ENCODE measurements around the gene LRRK1.

LRRK1 gene

DNA sequence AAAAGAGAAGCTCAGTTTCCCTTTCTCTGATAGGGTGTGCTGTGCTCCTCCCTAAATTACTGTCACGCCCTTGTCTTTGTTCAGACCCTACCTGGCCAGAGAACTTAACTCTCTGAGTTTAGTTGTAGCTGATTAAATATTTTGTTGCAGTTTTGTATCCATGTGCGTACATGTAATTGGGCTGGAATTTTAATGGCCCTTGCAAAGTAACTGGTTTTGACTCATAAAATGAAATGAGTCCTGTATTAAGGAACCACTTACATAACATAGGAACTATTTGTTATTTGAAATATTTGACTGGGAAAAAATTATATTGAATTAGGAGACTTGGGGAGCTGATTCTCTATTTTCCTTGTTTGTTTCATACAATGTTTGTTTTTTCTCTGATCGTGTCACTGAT, 80.2 kb downstream of the LRRK1 start:
- DNase-seq (ENCODE audit: insufficient read length, low spot score) (no peak), FAIRE-seq (no peak)
- TF ChIP-seq, protein P1, sequence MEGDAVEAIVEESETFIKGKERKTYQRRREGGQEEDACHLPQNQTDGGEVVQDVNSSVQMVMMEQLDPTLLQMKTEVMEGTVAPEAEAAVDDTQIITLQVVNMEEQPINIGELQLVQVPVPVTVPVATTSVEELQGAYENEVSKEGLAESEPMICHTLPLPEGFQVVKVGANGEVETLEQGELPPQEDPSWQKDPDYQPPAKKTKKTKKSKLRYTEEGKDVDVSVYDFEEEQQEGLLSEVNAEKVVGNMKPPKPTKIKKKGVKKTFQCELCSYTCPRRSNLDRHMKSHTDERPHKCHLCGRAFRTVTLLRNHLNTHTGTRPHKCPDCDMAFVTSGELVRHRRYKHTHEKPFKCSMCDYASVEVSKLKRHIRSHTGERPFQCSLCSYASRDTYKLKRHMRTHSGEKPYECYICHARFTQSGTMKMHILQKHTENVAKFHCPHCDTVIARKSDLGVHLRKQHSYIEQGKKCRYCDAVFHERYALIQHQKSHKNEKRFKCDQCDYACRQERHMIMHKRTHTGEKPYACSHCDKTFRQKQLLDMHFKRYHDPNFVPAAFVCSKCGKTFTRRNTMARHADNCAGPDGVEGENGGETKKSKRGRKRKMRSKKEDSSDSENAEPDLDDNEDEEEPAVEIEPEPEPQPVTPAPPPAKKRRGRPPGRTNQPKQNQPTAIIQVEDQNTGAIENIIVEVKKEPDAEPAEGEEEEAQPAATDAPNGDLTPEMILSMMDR (IDR thresholded peaks at IDR 0.05; ENCODE audit: insufficient read depth, missing control alignments), result no peak

DNA sequence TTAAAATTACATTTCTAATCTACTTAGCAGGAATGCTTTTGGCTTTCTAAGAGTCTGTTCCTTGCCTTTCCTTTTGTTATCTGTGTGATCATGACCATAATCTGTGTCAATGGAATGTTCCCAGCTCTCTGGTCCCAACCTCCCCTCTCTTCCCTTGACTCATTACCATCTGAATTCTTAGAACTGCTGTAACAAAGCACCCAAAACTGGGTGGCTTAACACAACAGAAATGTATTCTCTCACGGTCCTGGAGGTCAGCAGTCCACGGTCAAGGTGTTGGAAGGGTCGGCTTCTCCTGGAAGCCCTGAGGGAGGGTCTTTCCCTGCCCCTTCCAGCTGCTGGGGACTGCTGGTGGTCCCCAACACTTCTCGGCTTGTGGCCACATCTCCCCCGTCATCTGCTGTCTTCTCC, 81.1 kb downstream of the LRRK1 start:
- FAIRE-seq (no peak), DNase-seq (ENCODE audit: insufficient read length, low spot score) (no peak)
- TF ChIP-seq, protein P1 (IDR thresholded peaks at IDR 0.05; ENCODE audit: insufficient read depth, missing control alignments), result no peak

DNA sequence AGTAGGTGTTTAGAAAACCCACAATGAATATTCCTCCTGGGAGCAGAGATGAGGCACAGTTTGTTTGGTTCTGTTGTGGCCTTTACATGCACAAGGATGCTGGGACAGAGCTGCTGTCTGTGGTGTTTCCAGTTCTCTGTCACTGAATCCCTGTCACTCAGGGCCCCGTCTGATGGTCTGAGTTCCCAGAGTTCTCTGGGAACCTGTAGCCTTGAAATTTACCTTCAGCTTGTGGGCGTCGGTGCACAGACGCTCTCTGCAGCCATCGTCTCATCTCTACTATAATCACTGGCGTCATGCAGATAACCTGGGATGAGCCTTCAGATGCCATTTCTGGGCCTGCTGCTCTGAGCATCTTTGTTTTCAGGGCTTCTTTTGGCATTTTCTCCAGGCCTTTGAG, 81.9 kb downstream of the LRRK1 start:
- FAIRE-seq (no peak), DNase-seq (ENCODE audit: insufficient read length, low spot score) (no peak)
- TF ChIP-seq, protein P1 (IDR thresholded peaks at IDR 0.05; ENCODE audit: insufficient read depth, missing control alignments), result no peak

DNA sequence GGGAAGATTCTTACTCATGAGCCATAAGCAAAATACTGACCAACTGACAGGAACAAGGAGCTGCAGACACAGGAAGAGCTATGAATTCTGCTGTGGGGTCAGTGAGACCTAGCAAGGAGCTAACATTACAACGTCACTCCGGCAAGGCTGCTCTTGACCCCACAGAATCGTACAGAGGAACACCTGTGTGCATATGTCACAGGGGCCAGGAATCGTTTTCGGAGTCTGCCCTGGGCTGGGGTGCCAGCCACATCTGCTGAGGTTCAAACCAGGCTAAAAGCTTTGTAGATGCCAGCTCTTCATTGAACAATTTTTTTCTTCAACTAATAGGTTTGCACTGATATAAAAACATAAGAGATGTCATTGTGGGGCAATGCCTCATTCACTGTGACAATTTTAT, 82.6 kb downstream of the LRRK1 start:
- DNase-seq (ENCODE audit: insufficient read length, low spot score) (no peak), FAIRE-seq (no peak)

DNA sequence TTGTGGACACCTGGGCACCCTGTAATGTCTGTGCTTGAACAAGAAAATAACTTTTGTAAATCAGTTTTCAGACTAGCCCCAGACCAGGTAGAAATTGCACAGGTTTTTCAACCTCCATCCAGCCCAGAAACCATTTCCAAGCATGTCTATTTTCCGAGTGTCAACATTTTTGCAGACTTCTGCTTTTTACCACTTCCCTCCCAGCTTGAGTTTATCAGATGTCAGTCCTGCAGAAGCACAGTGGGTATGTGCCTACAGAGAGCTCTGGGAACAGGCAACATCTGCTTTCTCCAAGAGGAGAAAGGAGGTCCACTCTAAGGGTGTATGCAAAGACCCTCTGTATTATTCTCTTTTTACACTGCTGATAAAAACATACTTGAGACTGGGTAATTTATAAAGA, 83.9 kb downstream of the LRRK1 start:
- TF ChIP-seq, protein P1 (IDR thresholded peaks at IDR 0.05; ENCODE audit: insufficient read depth, missing control alignments), result no peak
- FAIRE-seq (no peak), DNase-seq (ENCODE audit: insufficient read length, low spot score) (no peak)

More for the DNA sequence above, 82.6 kb downstream of the LRRK1 start:
- TF ChIP-seq, protein P1 (IDR thresholded peaks at IDR 0.05; ENCODE audit: insufficient read depth, missing control alignments), result no peak

DNA sequence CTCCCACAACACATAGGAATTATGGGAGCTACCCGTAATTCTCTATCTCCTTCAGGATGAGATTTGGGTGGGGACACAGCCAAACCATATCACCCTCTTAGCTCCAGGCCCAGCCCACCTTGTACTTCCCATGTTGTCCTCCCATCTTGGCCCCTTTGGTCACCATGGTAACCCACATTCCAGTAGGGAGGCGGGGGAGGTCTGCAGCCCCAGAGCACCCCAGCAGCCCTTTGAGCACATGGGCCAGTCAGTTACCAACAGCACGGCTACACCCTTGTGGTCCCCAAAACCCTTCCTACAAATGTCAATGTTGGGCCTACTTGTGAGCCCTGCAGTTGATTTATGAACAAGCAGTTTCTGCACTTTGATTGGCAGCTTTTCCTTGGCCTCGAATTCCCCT, 84.5 kb downstream of the LRRK1 start:
- DNase-seq (ENCODE audit: insufficient read length, low spot score) (no peak), FAIRE-seq (no peak)
- TF ChIP-seq, protein P1 (IDR thresholded peaks at IDR 0.05; ENCODE audit: insufficient read depth, missing control alignments), result no peak

DNA sequence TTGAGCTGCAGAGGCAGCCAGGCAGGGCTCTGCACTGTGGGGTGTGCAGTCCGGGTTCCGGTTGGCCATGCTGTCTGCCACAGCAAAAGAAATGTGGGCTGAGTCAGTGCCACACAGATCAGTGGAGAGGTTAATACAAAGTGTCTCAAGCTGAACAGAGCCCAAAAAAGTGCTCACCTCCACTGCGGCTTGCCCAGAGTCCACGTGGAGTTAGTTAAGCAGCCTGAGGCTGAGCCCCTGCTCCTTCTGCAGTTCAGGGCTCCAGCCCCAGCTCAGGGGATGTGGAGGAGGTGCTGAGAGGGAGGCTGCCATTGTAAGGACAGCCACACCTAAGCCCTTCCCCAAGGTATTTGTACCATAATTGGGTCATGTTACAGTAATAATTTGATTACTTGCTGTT, 85.3 kb downstream of the LRRK1 start:
- TF ChIP-seq, protein P1 (IDR thresholded peaks at IDR 0.05; ENCODE audit: insufficient read depth, missing control alignments), result no peak
- no peak for DNase-seq (ENCODE audit: insufficient read length, low spot score)
- no peak for FAIRE-seq
